Testis (tissue), 2 donors: Measurements from ENCODE around the gene MRPL34.

Experiments
- POLR2A ChIP-seq: fragments of 450-650 bp; IDR thresholded peaks from one replicate; pipeline ENCODE4 v1.6.1; 2017; ENCODE audit warnings: antibody characterized with exemption, mild to moderate bottlenecking, moderate library complexity
- TF ChIP-seq, protein P1 (sequence below), 3 experiments: fragments of 450-650 bp in 2 of 3; fragments of 200-600 bp in 1 of 3; sonication (generic) in 1 of 3; IDR thresholded peaks; one replicate each; pipeline ENCODE4 v1.5.1; 2016 to 2019; ENCODE audit warnings: antibody characterized with exemption in 3 of 3, mild to moderate bottlenecking in 2 of 3, moderate library complexity in 1 of 3

DNA sequence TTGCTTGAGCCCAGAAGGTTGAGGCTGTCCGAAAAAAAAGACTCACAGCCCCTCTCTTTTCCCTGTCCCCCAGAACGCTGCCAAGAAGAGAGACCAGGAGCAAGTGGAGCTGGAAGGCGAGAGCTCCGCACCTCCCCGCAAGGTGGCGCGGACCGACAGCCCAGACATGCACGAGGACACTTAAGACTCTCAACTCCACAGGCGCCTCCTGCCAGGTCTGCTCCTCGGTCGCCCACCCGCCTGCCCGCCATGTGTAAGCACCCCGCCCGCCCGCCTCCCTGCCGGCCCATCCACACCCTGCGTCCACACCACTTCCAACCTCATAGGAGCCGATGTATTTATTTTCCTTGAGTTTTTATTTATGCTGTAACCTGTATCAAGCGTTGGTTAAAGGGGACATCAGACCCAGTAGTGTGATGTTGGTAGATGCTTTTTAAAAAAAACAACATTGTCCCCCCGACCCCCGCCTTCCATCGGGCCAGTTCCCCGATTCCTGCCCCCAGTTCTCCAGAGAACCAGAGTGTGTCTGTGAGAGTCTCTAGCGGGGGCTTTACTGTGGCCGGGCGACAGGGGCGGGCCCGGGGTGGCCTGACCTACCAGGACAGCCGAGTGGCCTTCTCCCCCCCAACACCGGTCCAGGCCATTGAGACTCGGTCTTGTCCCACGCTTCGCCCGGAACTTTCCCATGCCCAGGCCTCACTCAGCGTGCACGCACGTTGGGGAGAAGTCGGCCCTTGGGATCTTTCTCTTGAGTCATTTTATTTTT lies 14.0 kb downstream of the MRPL34 start:
- TF ChIP-seq, protein P1, sequence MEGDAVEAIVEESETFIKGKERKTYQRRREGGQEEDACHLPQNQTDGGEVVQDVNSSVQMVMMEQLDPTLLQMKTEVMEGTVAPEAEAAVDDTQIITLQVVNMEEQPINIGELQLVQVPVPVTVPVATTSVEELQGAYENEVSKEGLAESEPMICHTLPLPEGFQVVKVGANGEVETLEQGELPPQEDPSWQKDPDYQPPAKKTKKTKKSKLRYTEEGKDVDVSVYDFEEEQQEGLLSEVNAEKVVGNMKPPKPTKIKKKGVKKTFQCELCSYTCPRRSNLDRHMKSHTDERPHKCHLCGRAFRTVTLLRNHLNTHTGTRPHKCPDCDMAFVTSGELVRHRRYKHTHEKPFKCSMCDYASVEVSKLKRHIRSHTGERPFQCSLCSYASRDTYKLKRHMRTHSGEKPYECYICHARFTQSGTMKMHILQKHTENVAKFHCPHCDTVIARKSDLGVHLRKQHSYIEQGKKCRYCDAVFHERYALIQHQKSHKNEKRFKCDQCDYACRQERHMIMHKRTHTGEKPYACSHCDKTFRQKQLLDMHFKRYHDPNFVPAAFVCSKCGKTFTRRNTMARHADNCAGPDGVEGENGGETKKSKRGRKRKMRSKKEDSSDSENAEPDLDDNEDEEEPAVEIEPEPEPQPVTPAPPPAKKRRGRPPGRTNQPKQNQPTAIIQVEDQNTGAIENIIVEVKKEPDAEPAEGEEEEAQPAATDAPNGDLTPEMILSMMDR (IDR thresholded peaks at IDR 0.05) = no peak
- no peak for TF ChIP-seq POLR2A
